Endometrium (tissue), 2 donors: Measurements from ENCODE around the gene DOCK1.

Experiments
- FAIRE-seq: peaks from 2 replicates; lab custom pipeline; 2012; peaks lifted over from hg19 to GRCh38; lab: Jason Lieb, UNC
- donor health status: control.
- donor health status: control.

The DOCK1 gene

DNA sequence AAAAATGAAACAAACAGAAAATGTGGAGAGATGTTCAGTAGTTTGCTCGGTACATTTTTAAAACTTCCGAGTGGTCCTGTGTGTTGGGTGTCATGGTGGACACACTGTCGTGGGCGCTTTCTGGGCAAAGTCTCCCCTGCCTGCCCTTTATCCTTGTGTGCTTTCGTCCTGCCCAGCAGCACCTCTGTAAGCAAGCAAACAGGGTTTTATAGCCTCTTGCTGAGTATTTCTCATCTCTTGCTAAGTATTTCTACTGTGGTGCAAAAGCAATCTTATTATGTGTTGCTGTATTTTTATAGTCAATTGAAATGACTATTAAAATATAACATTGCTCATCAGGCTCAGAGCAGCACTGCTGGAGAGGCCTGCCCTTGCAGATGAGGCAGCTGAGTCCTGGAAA is 48.7 kb downstream of the DOCK1 start:
- FAIRE-seq = no peak

DNA sequence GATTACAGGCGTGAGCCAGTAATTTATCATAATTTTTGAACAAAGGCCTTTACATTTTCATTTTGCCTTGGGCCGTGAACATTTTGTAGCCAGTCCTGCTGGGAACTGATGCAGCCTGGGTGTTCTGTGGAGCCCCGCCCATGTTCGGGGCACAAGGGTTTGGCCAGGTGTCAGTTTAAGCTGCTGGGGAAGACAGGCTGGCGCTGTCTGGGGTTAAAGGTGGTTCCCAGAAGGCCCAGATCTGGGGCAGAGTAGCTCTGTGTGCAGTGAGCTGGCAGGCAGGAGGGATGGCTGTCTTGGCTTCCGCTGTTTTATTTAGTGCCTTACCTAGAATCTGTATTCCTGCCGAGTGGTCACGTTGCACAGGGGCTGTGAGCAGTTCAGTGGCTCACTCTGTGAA is 50.2 kb downstream of the DOCK1 start:
- FAIRE-seq = no peak

DNA sequence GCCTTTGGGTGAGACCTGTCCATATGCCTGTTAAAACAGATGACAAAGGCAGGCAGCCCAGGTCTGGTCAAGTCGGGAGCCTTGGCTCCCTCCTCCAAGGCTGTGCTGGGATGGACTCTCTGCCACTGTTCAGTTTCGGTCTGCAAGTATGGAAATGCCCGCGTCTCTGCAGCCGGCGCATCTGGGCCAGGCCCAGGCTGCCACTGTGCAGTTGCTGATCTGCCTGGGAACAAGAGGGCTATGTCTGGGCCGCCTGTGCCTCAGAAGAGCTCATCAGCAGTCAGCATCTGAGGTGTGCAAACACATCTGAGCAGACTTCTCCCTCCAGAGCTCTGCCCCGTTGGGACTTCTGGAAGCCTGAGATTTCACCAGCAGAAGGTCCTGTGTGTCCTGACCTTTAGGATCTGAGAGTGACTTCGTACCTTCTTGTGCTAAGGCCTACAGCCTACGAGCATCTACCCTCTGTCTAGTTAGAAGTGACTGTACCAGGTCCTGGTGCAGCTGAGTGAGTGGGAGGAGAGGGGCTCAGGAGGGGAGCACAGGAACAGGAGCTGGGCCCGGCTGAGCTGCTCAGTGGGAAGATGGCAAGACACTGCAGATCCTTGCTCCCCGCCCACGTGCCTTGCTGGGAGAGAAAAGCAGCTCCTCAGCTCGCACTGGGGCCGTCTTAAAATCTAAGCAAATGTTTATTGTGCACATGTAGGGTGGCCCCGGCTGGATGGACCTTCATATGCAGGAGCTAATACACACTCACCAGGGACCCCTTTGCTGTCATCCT is 50.9 kb downstream of the DOCK1 start:
- FAIRE-seq = no peak

DNA sequence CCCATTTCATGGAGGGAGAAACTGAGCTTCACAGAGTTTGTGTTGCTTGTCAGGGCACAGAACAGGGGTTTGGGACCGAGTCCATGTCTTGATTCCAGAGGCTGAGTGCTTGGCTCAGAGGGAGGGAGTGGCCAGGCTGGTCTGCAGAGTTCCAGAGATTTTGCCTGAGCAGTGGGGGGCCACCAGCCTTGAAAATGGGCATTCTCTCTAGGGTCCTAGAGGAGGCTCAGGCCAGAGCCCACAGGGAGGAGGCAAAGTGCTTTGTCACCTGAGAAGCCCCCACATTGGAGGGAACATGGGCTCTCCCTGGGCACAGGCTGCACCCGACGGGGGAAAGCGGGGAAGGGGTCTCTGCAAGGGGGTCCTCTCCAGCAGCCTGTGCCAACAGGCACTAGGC is 51.5 kb downstream of the DOCK1 start:
- FAIRE-seq = no peak

DNA sequence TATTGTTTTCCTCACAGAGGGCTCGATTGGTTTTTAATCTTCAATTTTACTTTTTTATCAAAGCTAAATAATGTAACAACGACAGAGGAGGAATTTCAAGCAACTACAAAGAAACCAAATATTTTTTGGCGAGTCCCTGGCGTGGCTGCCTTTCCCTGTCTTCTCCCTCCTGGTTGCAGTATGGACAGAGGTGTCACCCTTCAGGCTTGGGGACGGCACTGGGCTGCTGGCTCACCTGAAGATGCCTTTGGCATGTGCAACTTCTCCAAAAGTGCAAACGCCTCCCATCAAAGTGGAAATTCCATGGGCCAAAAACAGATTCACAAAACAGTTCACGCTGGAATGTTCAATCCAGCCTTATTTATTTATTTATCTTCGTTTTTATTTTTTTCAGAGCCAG is 51.9 kb downstream of the DOCK1 start:
- FAIRE-seq = no peak

DNA sequence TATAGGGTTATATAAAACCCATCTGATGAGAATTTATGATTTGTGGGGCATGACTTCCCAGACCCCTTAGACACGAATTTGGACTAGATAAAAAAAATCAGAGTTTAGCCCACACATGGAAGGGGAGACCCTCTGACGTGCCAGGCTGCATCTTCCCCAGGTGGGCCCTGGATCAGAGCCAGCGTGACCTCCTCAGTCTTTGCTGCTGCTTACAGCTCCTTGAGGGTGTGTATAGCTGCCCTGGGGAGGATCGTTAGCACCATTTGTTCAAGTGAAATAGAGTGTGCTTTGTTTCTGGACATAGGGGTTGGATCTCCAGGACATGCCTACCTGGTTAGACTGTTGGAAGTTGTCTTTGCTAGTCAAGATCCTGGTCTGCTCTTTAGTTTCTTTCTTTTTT is 54.2 kb downstream of the DOCK1 start:
- FAIRE-seq = no peak

DNA sequence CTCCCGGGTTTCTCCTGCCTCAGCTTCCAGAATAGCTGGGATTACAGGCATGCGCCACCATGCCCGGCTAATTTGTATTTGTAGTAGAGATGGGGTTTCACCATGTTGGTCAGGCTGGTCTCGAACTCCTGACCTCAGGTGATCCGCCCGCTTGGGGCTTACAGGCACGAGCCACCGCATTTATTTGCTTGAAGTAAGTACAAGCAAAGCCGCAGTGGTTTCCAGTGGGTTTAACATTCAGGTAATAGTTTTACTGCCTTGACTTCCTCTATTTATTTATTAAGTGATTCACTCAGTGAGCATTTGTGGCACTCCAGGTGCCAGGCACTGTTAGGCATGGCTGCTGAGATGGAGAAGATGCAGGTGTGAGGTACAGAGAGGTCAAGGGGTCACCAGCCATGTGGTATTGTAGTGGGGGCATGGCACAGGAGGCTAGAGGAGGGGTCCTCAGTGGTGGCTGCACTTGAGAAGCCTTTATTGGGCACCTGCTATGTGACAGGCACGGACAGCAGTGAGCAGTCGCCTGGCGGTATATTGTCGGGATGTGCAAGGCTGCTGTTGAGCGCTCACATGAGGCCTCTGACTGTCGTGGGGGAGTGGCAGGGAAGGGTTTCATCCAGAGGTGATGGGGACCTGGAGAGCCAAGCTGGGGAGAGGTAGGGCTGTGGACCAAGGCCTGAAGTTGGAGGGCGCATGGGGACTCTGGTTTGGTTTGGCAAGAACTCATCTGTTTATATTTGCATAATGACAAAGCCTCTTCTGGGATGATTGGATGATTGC is 54.9 kb downstream of the DOCK1 start:
- FAIRE-seq = no peak

DNA sequence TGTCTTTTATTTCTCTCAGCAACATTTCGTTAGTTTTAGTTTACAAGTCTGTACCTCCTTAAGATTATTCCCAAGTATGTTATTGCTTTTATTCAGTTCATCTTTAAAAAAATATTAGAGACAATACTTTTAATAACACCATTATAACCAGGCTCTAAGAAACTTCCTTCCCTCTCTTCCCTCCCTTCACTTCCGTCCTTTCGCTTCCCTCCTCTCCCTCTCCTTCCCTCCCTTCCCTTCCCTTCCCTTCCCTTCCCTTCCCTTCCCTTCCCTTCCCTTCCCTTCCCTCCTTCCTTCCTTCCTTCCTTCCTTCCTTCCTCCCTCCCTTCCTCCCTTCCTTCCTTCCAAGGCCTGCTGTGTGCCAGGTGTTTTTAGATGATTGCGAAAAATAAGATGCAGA is 58.1 kb downstream of the DOCK1 start:
- FAIRE-seq = no peak

DNA sequence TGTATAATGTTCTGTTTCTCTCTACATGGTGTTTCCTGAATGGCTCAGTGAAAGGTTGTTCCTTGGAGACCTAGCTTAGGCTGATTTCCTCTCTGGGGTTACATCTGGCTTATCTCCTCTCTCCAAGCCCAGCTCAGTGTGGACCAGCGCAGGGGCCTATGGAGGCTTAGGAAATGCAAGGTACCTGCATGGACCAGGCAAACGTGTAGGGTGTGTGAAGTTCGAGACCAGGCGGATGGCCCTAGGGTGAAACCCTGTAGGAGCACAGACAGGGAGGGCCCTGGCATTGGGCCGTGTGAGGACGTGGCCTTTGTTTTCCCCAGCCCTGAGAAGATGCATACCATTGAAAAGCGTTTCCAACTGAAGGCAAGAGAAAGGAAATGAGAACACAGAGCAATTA is 59.0 kb downstream of the DOCK1 start:
- no peak for FAIRE-seq

DNA sequence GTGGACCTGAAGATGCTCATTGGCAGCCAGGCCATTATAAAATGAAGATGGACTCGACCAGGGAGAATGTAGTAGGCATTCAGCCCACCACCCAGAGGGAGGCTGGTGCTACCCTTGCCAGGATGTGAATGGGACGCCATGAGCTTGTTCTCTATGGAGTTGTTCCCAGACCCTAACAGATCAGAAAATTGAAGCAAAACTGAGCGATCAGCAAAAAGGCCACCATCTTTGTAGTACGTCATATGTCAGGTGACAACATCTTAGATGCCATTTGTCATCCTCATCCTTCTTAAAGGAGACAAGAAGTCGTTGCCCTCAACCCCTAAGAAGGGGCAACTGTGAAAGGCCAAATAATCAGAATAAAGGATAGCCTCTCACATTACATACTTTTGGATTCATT is 61.7 kb downstream of the DOCK1 start:
- FAIRE-seq = no peak

DNA sequence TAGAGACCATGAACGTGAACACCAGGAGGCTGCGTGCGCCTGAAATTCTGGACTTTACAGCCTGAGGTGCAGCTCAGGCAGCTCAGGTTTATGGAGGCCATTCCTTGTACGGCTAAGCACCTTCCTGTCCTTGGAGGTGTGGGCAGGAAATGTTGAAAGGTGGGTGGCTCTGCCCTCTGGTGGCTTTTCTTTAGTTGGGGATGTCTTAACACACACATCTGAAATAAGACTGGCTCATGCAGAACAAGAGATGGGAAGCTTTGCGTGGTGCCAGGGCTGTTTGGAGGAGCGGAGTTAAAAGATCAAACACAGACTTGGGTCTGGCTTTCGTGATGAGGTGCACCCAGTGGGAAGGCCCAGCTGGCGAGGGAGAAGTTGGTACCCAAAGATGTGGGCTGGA is 64.1 kb downstream of the DOCK1 start:
- FAIRE-seq = no peak

DNA sequence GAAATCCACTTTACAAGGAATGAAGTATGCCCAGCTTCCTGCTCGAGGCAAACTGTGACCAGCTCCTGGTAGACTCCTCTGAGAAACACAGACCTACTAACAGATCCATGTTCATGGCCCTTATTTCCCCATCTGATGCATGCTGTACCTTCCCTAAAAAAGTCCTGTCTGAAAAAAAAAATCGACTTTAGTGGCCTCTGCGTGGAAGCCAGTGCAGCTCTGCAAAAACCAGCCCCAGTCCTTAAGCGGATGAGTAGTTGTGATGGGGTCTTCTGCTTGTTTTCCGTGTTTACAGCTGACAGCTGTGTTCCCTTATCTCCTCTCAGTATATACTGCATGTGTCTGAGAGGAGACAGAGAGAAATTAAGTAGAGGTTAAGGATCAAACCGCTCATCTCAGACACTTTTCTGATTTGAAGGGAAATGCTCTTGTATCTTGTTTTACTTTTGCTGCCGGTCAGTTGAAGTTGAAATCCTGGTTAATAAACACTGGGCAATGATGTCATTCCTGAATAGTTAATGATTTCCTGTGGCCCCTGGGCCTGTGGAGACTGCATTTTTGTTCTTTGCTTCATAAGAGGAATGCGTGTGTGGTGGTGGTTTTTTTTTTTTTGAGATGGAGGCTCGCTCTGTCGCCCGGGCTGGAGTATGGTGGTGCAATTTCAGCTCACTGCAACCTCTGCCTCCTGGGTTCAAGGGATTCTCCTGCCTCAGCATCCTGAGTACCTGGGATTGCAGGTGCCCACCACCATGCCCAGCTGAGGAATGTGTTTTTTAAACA is 67.6 kb downstream of the DOCK1 start:
- FAIRE-seq = no peak

DNA sequence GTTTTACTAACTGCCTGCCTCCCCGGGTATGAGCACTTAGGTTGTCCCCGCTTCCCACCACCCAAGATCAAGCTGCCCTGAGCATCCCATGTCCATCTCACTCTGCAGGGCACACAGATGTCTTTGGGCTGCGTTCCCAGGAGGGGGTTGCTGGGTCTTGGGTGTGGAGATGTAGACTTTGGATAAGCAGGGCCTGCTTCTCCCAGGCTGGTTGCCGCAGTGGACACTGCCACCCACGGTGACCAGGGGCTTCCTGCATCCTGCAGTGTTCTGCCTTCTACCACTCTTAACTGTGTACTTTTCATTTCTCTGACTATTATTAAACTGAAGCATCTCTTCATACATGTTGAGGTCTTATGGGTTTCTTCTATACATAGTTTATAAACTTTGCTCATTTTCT is 70.0 kb downstream of the DOCK1 start:
- FAIRE-seq = no peak

DNA sequence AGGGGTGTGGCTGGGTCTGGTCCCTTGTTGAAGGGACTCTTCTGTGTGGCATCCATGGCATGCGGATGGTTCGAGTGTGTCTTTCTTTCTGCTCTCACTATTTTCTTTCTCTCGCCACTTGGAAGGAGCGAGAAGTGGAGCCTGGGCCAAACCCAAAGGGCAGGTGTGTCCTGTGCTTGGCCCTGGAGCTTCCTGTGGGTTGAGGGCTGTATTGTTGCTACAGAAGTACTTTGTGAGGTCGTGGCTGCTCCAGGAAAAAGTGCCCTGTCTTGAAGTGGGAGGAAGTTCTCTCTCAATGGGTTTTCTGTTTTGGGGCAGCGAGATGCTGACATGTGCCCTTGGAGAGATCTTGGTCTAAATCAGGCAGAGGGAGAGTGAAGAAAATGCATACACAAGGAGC is 72.0 kb downstream of the DOCK1 start:
- FAIRE-seq = no peak

DNA sequence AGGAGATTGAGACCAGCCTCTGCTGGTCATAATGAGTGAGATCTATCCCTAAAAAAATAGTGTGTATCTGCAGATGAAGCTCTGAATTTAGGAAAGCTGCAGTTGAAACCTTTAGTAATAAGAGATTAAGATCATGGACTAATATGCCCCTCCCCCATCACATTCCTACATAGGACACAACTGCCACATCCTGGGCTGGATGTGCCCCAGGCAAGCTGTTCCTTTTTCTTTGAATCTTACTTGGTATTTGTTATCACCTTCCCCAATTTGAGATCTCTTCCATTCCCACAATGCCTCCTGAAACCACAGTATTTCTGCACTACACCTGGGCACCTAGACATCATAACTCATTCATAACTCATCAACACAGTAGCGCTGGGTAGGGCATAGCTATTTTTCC is 74.1 kb downstream of the DOCK1 start:
- no peak for FAIRE-seq

DNA sequence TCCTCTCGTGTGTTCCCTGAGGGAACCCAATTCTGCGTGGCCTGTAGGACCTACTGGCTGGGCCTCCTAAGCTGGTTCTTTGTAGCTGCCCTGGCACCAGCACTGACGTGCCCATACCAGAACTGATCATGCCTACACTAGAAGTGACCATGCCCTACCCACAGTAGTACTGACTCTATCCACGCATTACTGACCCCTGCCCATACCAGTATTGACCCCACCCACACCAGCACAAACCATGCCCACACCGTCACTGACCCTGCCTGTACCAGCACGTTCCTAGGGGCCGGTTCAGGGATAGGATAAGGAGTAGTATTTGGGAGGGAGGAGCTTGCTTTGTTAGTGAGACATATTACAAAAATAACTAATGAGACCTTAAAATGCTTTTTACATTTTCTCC is 88.0 kb downstream of the DOCK1 start:
- no peak for FAIRE-seq

DNA sequence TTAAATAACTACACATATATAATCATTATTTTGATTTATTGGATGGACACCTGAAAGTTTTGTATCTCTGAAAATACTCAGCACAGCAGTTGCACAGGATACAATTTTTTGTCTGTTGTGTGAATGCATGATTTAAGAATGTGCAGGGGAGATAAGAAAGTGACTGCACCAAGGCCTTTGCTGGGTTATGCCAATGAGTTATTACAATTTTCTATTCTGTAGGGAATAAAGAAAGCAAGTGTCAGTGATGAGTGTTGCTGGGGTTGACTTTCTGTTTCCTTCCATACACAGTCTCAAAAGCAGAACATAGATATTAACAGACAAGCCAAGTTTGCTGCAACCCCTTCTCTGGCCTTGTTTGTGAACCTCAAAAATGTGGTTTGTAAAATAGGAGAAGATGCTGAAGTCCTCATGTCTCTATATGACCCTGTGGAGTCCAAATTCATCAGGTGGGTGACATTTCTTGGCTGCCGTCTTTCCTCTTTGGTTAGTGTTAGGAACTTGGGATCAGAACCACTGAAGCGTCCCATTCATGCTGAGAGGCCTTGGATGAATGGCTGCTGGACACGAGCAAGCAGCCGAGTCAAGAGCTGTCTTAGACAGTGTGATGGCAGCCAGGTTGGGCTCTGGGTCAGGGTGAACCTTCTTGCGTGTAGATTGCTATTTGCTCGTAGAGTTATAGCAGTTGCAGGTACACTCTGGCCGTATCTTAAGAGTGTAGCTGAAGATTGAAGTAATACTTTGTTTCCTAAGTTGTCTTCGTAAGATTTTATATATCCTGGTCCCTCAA is 92.8 kb downstream of the DOCK1 start:
- no peak for FAIRE-seq

DNA sequence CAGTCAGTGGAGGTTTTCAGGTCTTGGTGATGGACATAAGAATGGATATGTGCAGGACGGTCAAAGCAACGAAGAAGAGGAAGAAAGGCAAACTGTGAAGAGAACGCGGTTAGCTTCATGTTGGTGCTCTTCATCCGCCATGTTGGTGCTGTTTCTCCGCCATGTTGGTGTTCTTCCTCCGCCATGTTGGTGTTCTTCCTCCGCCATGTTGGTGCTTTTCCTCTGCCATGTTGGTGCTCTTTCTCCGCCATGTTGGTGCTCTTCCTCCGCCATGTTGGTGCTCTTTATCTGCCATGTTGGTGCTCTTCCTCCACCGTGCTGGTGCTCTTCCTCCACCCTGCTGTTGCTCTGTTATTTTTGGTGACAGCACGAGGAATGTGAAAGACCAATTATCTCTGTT is 95.4 kb downstream of the DOCK1 start:
- no peak for FAIRE-seq

DNA sequence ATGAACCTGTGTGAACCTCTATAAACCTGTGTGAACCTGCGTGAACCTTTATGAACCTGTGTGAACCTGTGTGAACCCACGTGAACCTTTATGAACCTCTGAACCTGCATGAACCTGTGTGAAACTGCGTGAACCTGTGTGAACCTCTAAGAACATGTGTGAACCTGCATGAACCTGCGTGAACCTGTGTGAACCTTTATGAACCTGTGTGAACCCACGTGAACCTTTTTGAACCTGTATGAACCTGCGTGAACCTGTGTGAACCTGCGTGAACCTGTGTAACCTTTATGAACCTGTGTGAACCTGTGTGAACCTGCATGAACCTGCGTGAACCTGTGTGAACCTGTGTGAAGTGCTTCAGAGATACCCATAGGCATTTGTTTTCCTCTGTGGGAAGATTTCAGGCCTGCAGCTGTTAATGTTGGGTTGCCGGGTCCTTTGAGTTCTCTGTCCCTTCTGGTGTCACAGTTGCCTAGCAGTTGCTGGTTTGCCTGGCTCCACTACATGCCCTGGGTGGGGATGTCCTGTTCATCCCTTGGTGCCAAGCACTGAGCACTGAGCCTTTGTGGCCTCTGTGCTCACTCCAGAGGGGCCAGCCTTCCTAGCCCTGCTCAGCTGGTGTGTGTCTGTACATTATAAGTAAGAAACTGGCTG is 97.9 kb downstream of the DOCK1 start:
- no peak for FAIRE-seq

DNA sequence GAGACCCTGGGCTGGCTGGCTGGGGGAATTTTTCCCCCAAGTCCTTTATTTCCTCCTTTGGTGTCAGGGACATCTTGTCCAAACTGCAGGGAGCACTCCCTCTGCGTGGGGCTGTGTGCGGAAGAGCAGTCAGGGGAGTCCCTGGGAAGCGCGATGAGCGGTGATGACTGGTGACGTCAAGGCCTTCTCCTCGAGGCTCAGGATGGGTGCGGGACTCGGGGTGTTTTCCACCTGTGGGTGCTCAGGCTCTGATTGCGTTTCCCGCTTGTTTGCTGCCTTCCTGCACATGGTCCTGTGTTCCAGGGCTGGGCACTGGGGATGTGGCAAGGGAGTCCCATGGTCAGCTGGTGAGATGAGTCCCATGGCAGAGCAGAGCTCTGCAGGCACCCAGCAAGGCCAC is 101.2 kb downstream of the DOCK1 start:
- no peak for FAIRE-seq

DNA sequence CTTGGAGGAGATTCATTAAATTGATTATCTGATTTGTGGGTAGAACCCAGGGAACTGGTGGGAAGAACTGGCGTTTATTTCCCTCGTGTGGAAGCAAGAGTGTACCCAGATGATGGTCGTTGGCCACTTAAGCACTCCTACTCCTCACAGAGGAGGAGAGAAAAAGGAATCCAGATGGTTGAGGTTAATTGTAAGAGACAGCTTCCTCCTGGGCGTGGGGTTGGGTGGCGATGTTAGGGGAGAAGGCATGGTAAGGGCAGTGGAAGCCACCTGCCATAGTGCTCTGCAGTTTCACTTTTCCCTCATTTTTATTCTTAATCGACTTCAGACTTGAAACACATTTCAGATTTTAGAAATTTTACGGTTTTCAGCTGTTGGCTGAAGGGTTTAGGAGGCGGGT is 104.1 kb downstream of the DOCK1 start:
- FAIRE-seq = no peak

DNA sequence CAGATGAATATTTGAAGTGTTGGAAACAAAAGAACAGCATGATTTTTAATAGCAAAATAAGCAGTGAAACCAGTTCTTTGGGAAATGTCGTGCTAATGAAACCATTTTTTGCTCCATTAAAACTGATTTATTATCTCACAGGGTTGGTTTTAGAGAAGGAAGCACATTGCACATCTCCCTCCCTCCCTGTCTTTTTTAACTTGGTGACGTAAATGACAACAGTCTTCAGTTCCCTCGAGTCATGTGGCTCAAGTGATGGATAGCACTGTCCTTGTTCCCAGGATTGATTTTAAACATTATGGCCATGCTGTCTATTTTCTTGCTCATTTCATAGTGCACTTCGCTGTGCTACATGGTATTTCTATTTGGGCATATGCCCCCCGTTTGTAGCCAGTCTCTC is 105.9 kb downstream of the DOCK1 start:
- no peak for FAIRE-seq
